AG04449 (cell line): ENCODE measurements around the gene FNDC3A.

ENCODE experiments used
- CTCF ChIA-PET: fragments of 350-600 bp; formaldehyde crosslinking; extraction: SDS; loops from one replicate; lab custom pipeline; 2021; ENCODE audit warnings: antibody characterized with exemption; lab: Yijun Ruan, JAX
- POLR2A ChIA-PET: fragments of 400-600, 350-600 bp; formaldehyde crosslinking; extraction: SDS; loops from one replicate; lab custom pipeline; 2020; ENCODE audit warnings: antibody characterized with exemption, inconsistent platforms; lab: Yijun Ruan, JAX
- DNase-seq: peaks from one replicate; pipeline ENCODE4 v3.0.0-alpha.2; 2010; ENCODE audit warnings: low read depth, low spot score
- H3K4me3 ChIP-seq: 2 replicates; pipeline ENCODE4 v1.5.1; 2011; ENCODE audit warnings: low read depth, mild to moderate bottlenecking, control low read depth, low read length
- TF ChIP-seq, protein P1 (sequence below): IDR thresholded peaks from one replicate; pipeline ENCODE4 v1.5.1; 2011; ENCODE audit warnings: mild to moderate bottlenecking, moderate library complexity, low read length, control low read depth, inconsistent platforms; ENCODE audit not compliant: insufficient read depth; ENCODE audit errors: missing control alignments

The FNDC3A gene

DNA sequence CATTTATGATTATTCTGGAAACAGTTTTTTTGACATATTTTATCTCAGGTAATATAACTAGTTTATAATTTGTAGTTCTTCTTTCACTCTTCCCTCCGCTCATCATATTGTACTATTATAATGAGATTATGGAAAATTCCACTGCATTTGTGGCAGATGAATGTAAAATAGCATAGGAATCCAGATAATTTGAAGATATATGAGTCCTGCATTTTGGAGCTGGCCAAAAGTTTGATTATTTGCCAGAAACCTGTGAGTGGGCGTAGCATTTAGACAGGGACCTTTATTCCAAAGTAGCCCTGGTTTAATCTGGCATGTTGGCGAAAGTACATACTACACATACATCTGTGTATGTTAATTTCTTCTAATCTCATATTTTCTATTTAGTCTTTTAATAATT lies 65.2 kb downstream of the FNDC3A start:
- no peak for DNase-seq
- POLR2A ChIA-PET = no interaction called here
- CTCF ChIA-PET = no interaction called here
- H3K4me3 ChIP-seq = no peak overlapping the region
- TF ChIP-seq, protein P1, sequence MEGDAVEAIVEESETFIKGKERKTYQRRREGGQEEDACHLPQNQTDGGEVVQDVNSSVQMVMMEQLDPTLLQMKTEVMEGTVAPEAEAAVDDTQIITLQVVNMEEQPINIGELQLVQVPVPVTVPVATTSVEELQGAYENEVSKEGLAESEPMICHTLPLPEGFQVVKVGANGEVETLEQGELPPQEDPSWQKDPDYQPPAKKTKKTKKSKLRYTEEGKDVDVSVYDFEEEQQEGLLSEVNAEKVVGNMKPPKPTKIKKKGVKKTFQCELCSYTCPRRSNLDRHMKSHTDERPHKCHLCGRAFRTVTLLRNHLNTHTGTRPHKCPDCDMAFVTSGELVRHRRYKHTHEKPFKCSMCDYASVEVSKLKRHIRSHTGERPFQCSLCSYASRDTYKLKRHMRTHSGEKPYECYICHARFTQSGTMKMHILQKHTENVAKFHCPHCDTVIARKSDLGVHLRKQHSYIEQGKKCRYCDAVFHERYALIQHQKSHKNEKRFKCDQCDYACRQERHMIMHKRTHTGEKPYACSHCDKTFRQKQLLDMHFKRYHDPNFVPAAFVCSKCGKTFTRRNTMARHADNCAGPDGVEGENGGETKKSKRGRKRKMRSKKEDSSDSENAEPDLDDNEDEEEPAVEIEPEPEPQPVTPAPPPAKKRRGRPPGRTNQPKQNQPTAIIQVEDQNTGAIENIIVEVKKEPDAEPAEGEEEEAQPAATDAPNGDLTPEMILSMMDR = no peak

DNA sequence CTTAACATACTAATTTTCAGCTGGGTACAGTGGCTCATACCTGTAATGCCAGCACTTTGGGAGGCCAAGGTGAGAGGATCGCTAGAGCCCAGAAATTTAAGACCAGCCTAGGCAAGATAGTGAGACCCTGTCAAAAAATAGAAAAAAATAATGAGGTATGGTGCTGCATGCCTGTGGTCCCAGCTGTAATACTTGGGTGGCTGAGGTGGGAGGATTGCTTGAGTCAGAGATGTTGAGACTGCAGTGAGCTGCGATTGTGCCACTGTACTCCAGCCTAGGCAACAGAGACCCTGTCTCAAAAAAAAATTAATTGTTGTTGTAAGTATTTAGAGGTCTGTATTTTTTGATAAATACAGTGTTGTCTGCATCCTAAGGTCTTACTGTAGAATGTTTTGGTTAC lies 66.8 kb downstream of the FNDC3A start:
- no peak for DNase-seq
- TF ChIP-seq, protein P1 = no peak
- POLR2A ChIA-PET = no interaction called here
- H3K4me3 ChIP-seq = no peak overlapping the region
- CTCF ChIA-PET = no interaction called here

DNA sequence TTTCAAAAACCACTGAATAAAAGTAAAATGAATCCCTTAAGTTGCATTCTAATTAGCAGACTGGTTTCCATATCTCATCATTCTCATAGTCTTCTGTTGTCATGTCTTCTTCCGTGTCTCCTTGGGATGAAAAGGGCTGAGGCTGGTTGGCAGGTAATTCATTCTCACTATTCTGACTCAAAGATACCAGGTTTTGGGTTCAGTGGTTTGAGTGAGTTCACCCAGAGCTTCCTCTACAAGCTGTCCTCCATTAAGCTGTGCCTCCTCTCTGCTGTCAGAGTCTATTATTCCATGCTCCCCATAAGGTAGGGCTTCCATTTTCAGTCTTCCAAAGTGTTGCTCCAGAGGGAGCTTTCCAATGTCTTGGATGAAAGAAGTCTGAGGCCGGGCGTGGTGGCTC lies 68.3 kb downstream of the FNDC3A start:
- no peak overlapping the region for H3K4me3 ChIP-seq
- DNase-seq = no peak
- CTCF ChIA-PET = interaction anchor here (1.1 kb wide), 1 partner anchor 275 kb away, joined by 3 read pairs; no protein-coding TSS in a partner anchor
- TF ChIP-seq, protein P1 = no peak
- POLR2A ChIA-PET = interaction anchor here (0.8 kb wide), 1 partner anchor 40 kb away, joined by 3 read pairs; no protein-coding TSS in a partner anchor

DNA sequence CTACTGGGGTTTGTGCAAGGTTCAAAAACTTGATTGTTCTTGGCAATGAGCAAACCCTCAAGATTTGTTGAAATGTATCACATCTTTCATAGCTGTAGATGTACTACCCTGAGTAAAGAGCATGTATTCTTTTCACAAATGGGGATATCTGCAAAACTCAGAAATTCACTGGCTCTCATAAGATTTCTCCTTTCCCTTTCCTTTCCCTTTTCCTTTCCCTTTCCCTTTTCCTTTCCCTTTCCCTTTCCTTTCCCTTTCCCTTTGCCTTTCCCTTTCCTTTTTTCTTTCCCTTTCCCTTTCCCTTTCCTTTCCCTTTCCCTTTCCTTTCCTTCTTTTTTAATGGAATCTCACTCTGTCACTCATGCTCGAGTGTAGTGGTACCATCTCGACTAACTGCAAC lies 69.1 kb downstream of the FNDC3A start:
- DNase-seq = no peak
- ChIA-PET CTCF (interaction anchor here (1.1 kb wide), 1 partner anchor 276 kb away, joined by 3 read pairs; no protein-coding TSS in a partner anchor), POLR2A (interaction anchor here (0.8 kb wide), 1 partner anchor 41 kb away, joined by 3 read pairs; no protein-coding TSS in a partner anchor)
- no peak overlapping the region for H3K4me3 ChIP-seq
- TF ChIP-seq, protein P1 = no peak

DNA sequence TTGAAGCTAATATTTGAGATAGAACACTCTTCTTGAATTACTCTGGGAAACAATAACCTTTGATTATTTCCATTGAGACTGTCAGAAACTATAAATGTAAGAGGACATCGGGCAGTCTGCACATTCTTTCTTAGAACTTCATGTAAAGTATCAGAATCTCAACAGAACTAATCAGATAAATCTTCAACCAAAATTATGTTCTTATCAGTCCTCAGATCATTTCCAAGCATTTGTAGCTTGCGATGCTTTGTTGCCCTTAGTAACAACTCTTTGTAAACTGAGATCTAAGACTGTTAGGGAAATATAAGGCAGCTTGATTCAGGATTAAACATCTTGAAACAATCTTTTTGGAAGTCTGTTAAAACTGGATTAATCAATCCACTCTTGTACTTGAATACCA lies 70.3 kb downstream of the FNDC3A start:
- H3K4me3 ChIP-seq = no peak overlapping the region
- ChIA-PET POLR2A (no interaction called here), CTCF (no interaction called here)
- no peak for DNase-seq
- TF ChIP-seq, protein P1 = no peak

DNA sequence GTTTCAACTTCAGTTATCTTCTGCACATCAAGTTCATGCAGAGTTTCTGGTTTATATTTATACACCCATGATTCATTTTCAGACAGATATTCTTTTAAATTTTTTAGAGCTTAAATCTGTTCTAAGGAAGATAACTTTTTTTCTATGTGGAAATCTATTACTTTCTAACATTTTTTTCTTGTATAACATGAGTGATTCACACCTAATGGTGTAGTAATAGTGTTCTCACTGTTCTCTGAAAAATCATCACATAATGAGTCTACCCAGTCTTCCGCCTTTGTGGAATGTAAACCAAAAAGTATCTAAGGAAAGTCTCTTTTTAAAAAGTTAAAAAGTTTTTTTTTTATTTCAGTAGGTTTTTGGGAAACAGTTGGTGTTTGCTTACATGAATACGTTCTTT lies 70.8 kb downstream of the FNDC3A start:
- DNase-seq = no peak
- ChIA-PET CTCF (no interaction called here), POLR2A (no interaction called here)
- H3K4me3 ChIP-seq = no peak overlapping the region
- TF ChIP-seq, protein P1 = no peak
